GM12878 (cell line): ENCODE data around the gene SNAI3. TPM values are rescaled to one million over a fixed set of nuclear protein-coding genes. Genes with fewer than 3 reads are reported as not detected.

Source experiments
- BHLHE40 ChIP-seq, 2 experiments: fragments of 450-650 bp in 1 of 2; IDR thresholded peaks; 2 replicates each; pipeline ENCODE4 v1.6.1; 2011 to 2017; ENCODE audit warnings: low read depth in 2 of 2, borderline replicate concordance in 1 of 2, improper control_type of control experiment in 1 of 2, low read length in 1 of 2, mild to moderate bottlenecking in 1 of 2
- CBX3 ChIP-seq: fragments of 200-600 bp; sonication (generic); IDR thresholded peaks from 2 replicates; pipeline ENCODE4 v1.6.1; 2016; ENCODE audit warnings: low read depth, borderline replicate concordance
- CHD1 ChIP-seq: IDR thresholded peaks from 2 replicates; pipeline ENCODE4 v1.6.1; 2012; ENCODE audit warnings: low read depth, low read length, improper control_type of control experiment
- DPF2 ChIP-seq: fragments of 450-650 bp; IDR thresholded peaks from 2 replicates; pipeline ENCODE4 v1.6.1; 2017; ENCODE audit warnings: mild to moderate bottlenecking
- EGR1 ChIP-seq, 2 experiments: IDR thresholded peaks; 1 replicate in 1 of 2; 2 replicates in 1 of 2; pipeline ENCODE4 v1.6.1; 2011 to 2012; ENCODE audit warnings: low read depth in 2 of 2, low read length in 2 of 2, borderline replicate concordance in 1 of 2, mild to moderate bottlenecking in 1 of 2, moderate library complexity in 1 of 2
- EP300 ChIP-seq, 2 experiments: fragments of 150-350 bp in 1 of 2; IDR thresholded peaks; 2 replicates each; pipeline ENCODE4 v1.6.1; 2011 to 2012; ENCODE audit warnings: low read depth in 2 of 2, low read length in 2 of 2, borderline replicate concordance in 1 of 2, improper control_type of control experiment in 1 of 2, inconsistent platforms in 1 of 2; ENCODE audit not compliant: control insufficient read depth in 1 of 2
- FOXM1 ChIP-seq: IDR thresholded peaks from 2 replicates; pipeline ENCODE4 v1.6.1; 2012; ENCODE audit warnings: low read depth, mild to moderate bottlenecking, inconsistent platforms, low read length, moderate library complexity
- HDGF ChIP-seq: fragments of 450-650 bp; IDR thresholded peaks from 2 replicates; pipeline ENCODE4 v1.6.1; 2016; ENCODE audit warnings: antibody characterized with exemption
- JUND ChIP-seq: IDR thresholded peaks from 2 replicates; pipeline ENCODE4 v1.6.1; 2012; ENCODE audit warnings: low read depth, mild to moderate bottlenecking, low read length, improper control_type of control experiment, moderate library complexity
- KLF5 ChIP-seq: fragments of 450-650 bp; IDR thresholded peaks from 2 replicates; pipeline ENCODE4 v1.6.1; 2014; ENCODE audit warnings: mild to moderate bottlenecking; ENCODE audit not compliant: partially characterized antibody
- MEF2B ChIP-seq: fragments of 450-650 bp; IDR thresholded peaks from 2 replicates; pipeline ENCODE4 v1.6.1; 2018; ENCODE audit warnings: mild to moderate bottlenecking, moderate library complexity; ENCODE audit not compliant: partially characterized antibody, poor library complexity, severe bottlenecking
- MTA2 ChIP-seq: fragments of 450-650 bp; IDR thresholded peaks from 2 replicates; pipeline ENCODE4 v1.6.1; 2016; ENCODE audit warnings: low read depth, mild to moderate bottlenecking, moderate library complexity
- MXI1 ChIP-seq: fragments of 150-350 bp; IDR thresholded peaks from 2 replicates; pipeline ENCODE4 v1.6.1; 2011; ENCODE audit warnings: low read depth, mild to moderate bottlenecking, inconsistent platforms, low read length, improper control_type of control experiment
- NBN ChIP-seq: fragments of 450-650 bp; IDR thresholded peaks from 2 replicates; pipeline ENCODE4 v1.6.1; 2016
- NR2C1 ChIP-seq: fragments of 450-650 bp; IDR thresholded peaks from 2 replicates; pipeline ENCODE4 v1.6.1; 2017; ENCODE audit warnings: antibody characterized with exemption, mild to moderate bottlenecking, moderate library complexity
- NR2F1 ChIP-seq: fragments of 450-650 bp; conservative IDR thresholded peaks from 2 replicates; pipeline ENCODE4 v1.6.1; 2017; ENCODE audit warnings: mild to moderate bottlenecking
- NRF1 ChIP-seq: conservative IDR thresholded peaks from 2 replicates; pipeline ENCODE4 v1.6.1; 2011; ENCODE audit warnings: mild to moderate bottlenecking, low read depth, low read length, improper control_type of control experiment
- POLR2AphosphoS5 ChIP-seq: IDR thresholded peaks from 2 replicates; pipeline ENCODE4 v1.6.1; 2011; ENCODE audit warnings: mild to moderate bottlenecking, low read length, inconsistent platforms
- RELA ChIP-seq: fragments of 450-650 bp; IDR thresholded peaks from 2 replicates; pipeline ENCODE4 v1.8.0; 2014; ENCODE audit warnings: borderline replicate concordance; ENCODE audit not compliant: partially characterized antibody
- SMAD1 ChIP-seq: fragments of 450-650 bp; IDR thresholded peaks from 2 replicates; pipeline ENCODE4 v1.6.1; 2018; ENCODE audit warnings: mild to moderate bottlenecking, low read depth; ENCODE audit not compliant: partially characterized antibody
- SMARCA5 ChIP-seq: fragments of 450-650 bp; IDR thresholded peaks from 2 replicates; pipeline ENCODE4 v1.6.1; 2017; ENCODE audit warnings: mild to moderate bottlenecking
- SP1 ChIP-seq: IDR thresholded peaks from one replicate; pipeline ENCODE4 v1.6.1; 2011; ENCODE audit warnings: low read depth, low read length
- SREBF1 ChIP-seq: IDR thresholded peaks from 2 replicates; pipeline ENCODE4 v1.6.1; 2012; ENCODE audit warnings: mild to moderate bottlenecking, low read length
- STAT3 ChIP-seq: IDR thresholded peaks from 2 replicates; pipeline ENCODE4 v1.6.1; 2011; ENCODE audit warnings: low read depth, low read length, improper control_type of control experiment
- YY1 ChIP-seq: IDR thresholded peaks from 2 replicates; pipeline ENCODE4 v1.6.1; 2011; ENCODE audit warnings: low read depth, mild to moderate bottlenecking, low read length
- ZNF207 ChIP-seq: fragments of 450-650 bp; IDR thresholded peaks from 2 replicates; pipeline ENCODE4 v1.6.1; 2014; ENCODE audit warnings: antibody characterized with exemption, mild to moderate bottlenecking, borderline replicate concordance
- ZNF622 ChIP-seq: fragments of 450-650 bp; IDR thresholded peaks from 2 replicates; pipeline ENCODE4 v1.6.1; 2017; ENCODE audit warnings: mild to moderate bottlenecking, inconsistent platforms
- polyA plus RNA-seq, 11 experiments: library from polyadenylated mRNA; depleted of rRNA in 4 of 11; unstranded in 6 of 11; stranded (reverse) in 5 of 11; fragments of >200 nt; fragmentation: Nextera tagmentation in 4 of 11; fragmentation: Illumina TruSeq in 1 of 11; extraction: Ambion mirVana in 4 of 11; extraction: Trizol in 1 of 11; gene quantifications; 1 replicate in 1 of 11; 2 replicates in 10 of 11; pipeline versions ENCODE4 v1.2.1 to v1.2.3, GENCODE V29; 2011 to 2016; ENCODE audit warnings: inconsistent platforms in 2 of 11, missing spikeins in 2 of 11, low read depth in 1 of 11
- total RNA-seq, 4 experiments: library from RNA; depleted of rRNA in 3 of 4; stranded (reverse); fragments of >200 nt in 3 of 4; fragmentation: Illumina TruSeq in 1 of 4; extraction: Trizol in 1 of 4; gene quantifications; 2 replicates each; pipeline versions ENCODE4 v1.2.1 to v1.2.3, GENCODE V29; 2013 to 2021
- TF ChIP-seq, protein P1 (sequence below): fragments of 450-650 bp; IDR thresholded peaks from 2 replicates; pipeline ENCODE4 v1.6.1; 2017; ENCODE audit warnings: mild to moderate bottlenecking, low read depth, inconsistent platforms; ENCODE audit not compliant: poor library complexity, severe bottlenecking
- TF ChIP-seq, protein P2 (sequence below): fragments of 450-650 bp; formaldehyde crosslinking; IDR thresholded peaks from 2 replicates; pipeline ENCODE4 v1.4.0; 2022; ENCODE audit warnings: mild to moderate bottlenecking, moderate library complexity

Gene SNAI3
- total and polyA plus RNA-seq, 10 of the 15 experiments (the other 5 are each of a cell fraction or from before 2014, with no cell fraction given), result 0.21 to 7.4 (median 3.0) TPM

DNA sequence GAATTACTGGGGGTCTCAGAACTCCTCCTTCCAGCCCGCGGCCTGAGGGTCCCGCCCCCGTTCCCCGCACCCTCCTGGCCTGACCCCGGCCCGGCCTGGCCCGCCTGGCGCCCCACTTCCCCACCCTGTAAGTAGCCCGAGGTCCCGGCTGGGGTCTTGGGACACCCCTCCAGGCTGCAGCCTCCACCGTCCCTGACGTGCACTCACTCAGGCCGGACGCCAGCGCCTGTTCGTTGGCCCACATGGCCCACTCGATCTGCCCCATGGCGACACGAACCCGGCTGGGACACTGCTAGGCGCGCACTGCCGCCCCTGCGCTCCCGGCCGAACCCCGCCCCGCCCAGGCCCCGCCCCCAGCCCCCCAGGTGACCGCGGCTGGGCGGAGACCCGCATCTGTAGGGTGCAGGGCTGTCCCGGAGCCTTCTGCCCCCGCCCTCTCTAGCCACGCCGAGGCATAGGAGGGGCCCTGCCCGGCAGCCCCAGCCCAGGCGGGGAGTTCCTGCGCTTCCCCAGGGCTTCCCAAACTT is 35.5 kb downstream of the SNAI3 start, which contains the start of gene CYBA (continued):
- TF ChIP-seq SMARCA5, result no peak
- TF ChIP-seq ZNF622, result no peak
- no peak for TF ChIP-seq STAT3
- peak; percentile 93 for TF ChIP-seq POLR2AphosphoS5
- TF ChIP-seq SREBF1, result no peak
- TF ChIP-seq MTA2, result no peak
- no peak for TF ChIP-seq MEF2B
- no peak for TF ChIP-seq FOXM1
- no peak for TF ChIP-seq CHD1
- peak in 1 of 2 experiments; percentile 54; a peak in 1 of 3 replicates for TF ChIP-seq EGR1 (IDR thresholded peaks at IDR 0.05; ENCODE audit: borderline replicate concordance in 1 of 2, low read depth in 2 of 2, low read length in 2 of 2)
- TF ChIP-seq ZNF207, result no peak
- TF ChIP-seq YY1, result peak; percentile 69
- TF ChIP-seq, protein P1, sequence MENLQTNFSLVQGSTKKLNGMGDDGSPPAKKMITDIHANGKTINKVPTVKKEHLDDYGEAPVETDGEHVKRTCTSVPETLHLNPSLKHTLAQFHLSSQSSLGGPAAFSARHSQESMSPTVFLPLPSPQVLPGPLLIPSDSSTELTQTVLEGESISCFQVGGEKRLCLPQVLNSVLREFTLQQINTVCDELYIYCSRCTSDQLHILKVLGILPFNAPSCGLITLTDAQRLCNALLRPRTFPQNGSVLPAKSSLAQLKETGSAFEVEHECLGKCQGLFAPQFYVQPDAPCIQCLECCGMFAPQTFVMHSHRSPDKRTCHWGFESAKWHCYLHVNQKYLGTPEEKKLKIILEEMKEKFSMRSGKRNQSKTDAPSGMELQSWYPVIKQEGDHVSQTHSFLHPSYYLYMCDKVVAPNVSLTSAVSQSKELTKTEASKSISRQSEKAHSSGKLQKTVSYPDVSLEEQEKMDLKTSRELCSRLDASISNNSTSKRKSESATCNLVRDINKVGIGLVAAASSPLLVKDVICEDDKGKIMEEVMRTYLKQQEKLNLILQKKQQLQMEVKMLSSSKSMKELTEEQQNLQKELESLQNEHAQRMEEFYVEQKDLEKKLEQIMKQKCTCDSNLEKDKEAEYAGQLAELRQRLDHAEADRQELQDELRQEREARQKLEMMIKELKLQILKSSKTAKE, result no peak
- no peak for TF ChIP-seq CBX3
- no peak for TF ChIP-seq JUND
- no peak for TF ChIP-seq EP300 (IDR thresholded peaks at IDR 0.05; ENCODE audit: borderline replicate concordance in 1 of 2, control insufficient read depth in 1 of 2, low read depth in 2 of 2, low read length in 2 of 2)
- TF ChIP-seq, protein P2, sequence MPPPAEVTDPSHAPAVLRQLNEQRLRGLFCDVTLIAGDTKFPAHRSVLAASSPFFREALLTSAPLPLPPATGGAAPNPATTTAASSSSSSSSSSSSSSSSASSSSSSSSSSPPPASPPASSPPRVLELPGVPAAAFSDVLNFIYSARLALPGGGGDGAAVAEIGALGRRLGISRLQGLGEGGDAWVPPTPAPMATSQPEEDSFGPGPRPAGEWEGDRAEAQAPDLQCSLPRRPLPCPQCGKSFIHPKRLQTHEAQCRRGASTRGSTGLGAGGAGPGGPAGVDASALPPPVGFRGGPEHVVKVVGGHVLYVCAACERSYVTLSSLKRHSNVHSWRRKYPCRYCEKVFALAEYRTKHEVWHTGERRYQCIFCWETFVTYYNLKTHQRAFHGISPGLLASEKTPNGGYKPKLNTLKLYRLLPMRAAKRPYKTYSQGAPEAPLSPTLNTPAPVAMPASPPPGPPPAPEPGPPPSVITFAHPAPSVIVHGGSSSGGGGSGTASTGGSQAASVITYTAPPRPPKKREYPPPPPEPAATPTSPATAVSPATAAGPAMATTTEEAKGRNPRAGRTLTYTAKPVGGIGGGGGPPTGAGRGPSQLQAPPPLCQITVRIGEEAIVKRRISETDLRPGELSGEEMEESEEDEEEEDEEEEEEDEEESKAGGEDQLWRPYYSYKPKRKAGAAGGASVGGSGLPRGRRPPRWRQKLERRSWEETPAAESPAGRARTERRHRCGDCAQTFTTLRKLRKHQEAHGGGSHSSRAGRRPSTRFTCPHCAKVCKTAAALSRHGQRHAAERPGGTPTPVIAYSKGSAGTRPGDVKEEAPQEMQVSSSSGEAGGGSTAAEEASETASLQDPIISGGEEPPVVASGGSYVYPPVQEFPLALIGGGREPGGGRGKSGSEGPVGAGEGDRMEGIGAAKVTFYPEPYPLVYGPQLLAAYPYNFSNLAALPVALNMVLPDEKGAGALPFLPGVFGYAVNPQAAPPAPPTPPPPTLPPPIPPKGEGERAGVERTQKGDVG (CRISPR knock-in tag), result no peak
- TF ChIP-seq NR2F1, result 0 out of 2 replicates have a peak, but pooled peaks have one; percentile 8
- no peak for TF ChIP-seq KLF5
- no peak; the same call in 1 of the 2 replicates for TF ChIP-seq MXI1
- no peak for TF ChIP-seq SP1
- no peak for TF ChIP-seq BHLHE40 (IDR thresholded peaks at IDR 0.05; ENCODE audit: borderline replicate concordance in 1 of 2, low read depth in 2 of 2, low read length in 1 of 2)
- no peak for TF ChIP-seq DPF2
- no peak for TF ChIP-seq NR2C1
- TF ChIP-seq HDGF, result no peak
- TF ChIP-seq NRF1, result no peak
- TF ChIP-seq RELA, result peak; percentile 15
- no peak for TF ChIP-seq SMAD1
- no peak for TF ChIP-seq NBN
